Cerebellar nuclear complex (tissue), 1 donor: ENCODE results near the gene HOXA11.

Experiments
- DNase-seq, 2 experiments: peaks; one replicate each; lab custom pipeline; 2025; lab: John Stamatoyannopoulos, UW

HOXA11 gene

DNA sequence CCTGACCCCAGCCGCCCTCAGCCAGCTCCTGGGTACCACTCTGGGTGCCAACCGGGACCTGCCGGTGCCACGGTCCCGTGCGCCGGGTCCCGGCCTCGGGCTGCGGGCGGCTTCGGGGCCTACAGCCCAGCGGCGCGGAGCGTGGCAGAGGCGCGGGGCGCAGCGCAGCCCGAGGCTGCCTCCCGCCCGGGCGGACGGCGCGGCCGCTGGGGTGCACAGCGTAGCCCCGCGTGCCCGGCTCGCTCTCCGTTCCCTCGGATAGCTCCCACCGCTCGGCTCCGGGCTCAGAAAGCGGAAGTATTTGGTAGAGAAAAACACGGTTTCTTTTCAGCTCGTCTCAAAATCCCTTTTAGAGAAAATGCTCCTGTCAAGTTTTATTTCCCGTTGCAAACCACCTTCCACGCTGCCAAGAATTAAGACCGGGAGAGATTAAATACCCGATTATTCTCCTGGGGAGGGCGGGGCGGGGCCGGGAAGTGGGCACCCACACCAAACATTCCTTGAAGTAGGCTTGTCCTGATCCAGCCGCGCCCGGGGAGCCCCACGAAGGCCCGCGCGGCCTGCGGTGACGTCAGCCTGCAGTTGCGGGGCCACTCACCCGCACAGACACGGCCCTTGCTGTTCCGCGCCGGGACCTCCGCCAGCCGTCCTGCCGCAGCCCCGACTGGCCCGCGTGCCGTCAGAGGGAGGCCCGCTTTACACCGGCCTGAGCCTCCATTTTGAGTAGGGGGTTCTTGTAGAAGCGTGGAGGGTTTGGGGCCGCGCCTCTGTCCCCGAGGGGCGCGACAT, 7.7 kb upstream of the HOXA11 start:
- DNase-seq: no peak

DNA sequence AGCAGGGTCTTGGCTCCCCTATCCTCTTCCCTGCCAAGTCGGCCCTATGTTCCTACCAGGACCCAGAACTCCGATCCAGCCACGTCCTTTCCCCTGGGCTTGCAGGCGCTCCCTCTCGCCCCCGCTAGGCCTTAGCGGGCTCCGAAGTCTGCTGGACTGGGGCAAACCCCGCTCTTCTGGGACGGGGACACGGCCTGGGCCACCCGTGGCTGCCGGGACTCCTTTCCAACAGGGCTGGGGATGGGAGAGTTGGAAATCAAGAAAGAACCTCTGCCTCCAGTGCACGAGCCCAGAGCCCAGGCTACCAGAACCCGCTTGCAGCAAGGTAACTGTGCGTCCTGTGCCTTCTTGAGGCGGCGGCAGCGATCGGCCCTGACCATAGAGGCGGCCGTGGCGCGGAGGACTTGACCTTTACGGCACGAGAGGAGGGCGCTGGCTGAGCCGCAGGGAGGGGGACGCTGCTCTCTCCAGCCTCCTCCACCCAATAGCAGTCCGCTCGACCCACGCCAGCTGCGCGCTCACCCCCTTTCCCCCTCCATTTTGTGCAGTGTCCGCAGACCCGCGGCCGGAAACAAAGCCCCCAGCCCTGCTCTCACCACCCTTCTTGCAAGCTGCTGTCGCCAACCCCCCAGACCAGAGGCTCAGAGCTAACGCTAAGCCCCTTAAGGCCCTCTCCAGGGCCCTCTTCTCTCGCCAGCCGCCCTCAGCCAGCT, 7.0 kb upstream of the HOXA11 start:
- no peak for DNase-seq

DNA sequence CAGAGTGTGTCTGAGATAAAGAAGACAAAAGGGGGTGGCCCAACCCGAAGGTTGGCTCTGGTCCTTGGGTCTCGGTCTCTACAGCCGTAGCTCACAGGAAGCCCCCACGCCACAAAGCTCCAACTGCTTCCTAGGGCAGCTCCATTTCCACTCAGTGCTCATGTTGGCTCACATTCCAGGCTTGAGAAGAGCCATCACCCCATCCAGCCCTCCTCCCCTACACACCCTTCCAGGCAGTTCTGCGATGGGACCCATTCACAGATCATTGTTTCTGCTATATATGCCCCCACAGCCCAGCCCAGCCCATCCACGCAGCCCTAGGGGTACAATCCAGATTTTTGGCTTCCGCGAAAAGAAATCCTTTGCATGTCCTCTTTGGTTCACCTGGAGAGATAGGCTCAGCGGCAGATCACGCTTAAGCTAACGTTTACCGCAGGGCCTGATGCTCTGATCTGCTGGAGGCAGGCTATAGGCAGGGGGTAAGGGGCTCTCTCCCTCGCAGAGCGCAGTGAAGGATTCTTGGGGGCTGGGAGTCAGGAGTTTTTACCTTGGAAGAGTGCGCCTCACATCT, 6.2 kb upstream of the HOXA11 start:
- DNase-seq: no peak

DNA sequence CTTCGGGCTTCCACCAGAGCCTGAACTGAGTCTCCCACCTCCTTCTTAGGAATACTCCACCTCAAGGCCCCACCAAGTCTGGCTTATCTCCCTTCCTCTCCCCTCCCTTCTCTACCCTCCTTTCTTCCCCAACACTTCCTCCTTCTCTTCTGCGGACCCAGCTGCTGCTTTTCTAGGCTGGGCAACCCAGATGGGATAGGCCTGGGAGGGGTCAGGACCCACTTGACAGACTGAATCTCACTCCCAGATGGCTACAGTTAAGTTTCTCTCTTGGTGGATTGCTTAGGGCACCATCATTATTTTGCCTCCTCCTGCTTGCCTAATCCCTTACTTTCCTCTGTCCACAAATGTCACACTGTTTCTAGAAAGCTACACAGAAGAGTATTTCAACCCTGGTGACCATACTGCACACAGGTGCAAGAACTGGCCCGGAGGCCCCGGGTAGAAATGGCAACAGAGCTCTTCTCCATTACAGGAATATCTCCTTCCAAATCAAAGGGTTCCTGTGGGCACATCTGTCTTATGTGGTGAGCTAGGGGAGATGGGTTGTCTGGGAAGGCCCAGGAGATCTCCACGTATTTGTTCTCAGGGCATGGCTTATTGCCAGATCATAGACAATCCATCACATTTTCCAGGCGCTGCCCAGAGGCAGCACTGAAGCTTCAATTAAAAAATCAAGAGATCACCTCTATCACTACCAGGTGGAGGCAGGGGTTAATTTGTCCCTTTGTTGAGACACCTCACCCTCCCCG, 5.1 kb upstream of the HOXA11 start:
- DNase-seq: no peak

DNA sequence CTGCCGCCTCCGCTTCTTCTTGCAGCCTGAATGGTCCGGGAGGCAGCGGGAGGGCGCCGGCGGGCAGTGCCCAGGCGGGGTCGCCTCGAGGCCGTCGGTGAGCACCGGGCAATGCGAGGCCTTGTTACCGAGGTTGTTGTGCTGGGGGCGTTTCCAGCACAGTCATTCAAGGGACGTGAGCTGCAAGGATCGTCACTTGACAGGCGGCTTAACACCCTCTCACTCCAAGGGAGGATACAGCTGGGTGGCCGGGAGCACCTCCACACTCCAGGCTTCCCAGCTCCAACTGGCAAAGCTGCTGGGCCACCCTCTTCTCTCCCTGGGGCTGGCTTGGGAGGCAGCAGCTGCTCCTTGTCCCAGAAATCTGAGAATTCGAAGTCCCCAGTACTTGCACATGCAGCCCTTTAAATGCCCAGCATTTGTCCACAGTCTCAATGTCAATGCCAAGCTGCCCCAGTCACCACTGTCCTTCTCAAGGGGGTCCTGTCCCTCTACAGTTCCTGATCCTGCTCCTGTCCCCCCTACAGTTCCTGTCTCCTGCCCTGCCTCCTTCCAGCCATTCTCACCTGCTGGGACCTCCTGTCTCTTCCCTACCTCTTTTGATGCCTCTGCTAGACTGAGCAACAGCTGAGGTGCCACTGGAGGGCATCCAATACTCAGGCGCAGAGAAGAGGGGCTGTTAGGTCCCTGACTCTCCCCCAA, 4.4 kb upstream of the HOXA11 start:
- no peak for DNase-seq

DNA sequence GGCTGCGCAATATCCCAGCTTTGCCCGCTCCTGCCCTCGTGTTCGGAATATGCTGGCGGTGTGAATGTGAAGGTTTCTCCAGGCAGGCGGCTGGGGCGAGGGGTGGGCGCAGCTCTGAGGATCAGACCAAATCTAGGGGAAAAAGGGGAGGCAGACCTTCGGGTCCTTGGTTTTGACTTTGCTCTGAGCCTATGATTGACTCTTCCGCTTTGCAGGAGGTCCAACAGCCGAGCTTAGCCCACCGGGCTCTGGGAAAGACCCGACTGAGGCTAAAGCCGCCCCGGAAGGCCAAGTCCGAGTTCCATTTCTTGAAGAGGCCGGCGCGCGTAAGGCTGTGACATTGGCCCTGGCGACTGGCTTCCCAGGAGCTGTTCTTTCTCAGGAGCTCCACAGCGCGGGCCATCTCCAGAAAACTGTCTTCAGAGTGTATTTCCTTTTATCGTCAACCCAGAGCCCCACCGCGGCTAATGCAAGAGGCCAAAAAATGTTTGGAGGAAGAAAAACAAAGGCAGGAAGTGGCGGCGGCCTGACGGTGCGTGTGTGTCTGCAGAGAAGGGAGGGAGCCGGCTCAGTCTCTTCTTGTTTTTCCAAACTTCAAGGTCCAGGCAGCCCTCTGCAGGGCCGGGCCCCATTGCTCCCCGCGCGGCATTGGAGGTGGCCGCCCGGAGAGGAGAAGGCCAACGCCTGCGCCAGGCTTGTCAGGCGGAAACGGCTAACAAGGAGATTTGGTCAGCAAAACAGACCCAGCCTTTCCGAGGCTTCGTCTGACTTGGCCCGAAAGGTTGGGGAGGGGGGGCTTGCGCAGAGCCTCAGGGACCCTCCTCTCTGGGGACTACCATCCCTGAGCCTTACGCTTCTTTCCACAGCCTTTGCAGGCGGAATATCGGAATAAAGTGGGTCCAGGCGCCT, 3.6 kb upstream of the HOXA11 start:
- no peak for DNase-seq

DNA sequence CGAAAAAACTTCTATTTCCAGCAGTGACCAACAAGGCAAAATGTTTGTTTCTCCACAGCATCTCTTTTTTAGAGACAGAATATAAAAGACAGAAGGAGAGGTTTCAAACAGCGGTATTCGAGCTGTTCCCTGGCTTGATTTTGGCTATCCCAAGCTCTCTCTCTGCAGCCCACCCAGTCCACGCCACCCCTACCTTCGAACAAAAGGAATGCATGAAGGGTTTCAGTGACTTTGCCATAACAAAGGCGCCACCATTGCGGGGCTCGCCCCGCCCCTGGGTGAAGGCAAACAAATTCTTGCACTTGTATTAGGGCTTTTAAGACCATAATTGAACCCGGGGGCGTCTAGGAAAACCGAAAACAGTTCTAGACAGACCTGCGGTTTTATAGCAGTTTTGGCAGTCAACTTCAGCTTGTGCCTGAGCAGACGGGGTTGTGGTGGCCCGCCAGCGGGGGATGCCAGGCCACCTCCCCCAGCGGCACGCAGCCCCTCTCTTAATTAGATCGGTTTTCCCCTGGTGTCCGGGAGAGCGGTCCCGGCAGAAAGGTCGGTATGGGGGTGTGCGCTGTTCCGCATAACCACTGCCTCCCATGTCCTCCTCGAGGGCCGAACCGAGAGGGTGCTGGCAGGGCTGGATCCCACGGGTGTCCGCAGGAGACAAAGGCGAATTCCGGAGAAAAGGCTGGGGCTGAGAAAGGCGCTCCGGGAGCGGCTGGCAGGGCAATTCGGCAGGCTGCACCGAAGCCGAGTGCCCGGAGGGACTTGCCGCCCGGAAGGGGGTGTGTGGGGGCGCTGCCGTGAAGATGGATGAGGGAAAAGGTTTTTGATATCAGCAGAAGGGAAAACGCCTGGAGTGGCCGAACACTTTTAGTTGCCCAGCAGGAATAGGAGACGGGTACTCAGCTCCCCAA, 2.7 kb upstream of the HOXA11 start:
- no peak for DNase-seq

DNA sequence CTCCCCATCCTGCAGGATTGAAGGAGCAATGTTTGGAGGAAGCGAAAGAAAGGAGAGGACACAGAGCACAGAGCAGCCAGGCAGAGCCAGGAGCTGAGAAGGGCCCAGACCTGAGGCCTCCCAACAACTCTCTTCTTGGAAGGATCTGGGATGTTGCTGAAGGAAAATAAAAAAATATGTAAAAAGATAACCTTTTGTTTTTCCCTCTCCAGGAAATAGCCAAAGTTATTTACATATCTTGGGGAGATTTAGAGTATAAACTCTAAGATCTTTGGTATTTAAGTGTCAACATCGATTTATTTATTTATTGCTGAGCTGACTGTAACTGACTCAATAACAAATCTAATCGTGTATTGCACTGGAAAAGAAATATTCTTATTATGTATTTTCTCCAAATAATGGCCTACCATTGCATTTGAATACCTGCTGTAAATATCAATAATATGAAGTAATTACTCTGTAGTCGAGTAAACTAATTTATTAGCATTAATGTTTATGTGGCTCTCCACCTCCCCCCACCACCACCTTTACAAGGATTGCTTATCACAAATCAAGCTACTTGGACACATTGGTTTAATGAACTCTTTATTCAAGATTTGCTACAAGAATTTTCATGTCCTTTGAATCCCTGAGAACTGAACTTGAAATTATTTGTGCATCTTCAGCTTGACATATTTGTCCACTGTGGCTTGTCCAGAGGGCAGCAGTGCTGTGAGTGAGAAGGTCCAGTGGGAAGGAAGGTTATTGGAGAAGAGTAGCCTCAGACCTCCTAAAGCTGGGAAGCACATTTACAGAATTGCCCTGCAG, 1.8 kb upstream of the HOXA11 start:
- DNase-seq: no peak

DNA sequence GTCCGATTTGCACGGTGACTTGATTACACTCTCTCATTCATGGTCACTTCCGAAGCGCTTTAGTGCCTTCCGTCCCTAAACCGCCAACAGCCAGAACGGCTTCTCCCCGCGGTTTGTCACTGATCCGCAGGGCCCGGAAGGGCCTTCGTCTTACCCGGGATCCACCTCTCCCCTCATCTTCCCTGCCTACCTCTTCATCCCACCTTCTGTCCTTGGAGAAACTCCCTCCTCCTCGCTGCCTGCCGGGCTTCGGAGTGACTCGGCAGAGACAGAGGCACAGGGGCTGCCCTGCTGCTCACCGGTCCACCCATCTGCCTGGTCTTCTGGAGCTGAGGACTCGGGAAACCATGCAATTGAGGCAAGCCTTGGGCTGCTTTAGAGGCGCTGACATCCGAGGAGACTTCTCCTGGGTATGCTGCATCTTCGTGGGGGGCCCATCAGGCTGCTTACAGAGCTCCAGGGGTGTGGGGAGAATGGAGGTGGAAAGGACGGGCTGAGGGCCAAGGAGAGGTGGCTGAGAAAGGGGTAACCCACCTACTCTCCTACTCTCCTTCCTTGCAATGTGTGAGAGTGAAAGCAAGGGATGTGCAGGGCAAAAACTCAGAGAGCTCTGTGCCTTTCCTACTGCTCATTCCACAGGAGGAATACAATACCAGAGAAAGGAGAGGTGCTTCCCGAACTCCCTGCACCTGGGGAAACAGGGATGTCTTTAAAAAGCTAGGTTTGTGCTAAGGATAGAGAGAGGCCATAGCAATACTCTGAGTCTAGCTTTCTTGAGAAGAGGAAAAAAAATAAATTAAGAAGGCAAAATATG, 1.0 kb upstream of the HOXA11 start:
- no peak for DNase-seq

DNA sequence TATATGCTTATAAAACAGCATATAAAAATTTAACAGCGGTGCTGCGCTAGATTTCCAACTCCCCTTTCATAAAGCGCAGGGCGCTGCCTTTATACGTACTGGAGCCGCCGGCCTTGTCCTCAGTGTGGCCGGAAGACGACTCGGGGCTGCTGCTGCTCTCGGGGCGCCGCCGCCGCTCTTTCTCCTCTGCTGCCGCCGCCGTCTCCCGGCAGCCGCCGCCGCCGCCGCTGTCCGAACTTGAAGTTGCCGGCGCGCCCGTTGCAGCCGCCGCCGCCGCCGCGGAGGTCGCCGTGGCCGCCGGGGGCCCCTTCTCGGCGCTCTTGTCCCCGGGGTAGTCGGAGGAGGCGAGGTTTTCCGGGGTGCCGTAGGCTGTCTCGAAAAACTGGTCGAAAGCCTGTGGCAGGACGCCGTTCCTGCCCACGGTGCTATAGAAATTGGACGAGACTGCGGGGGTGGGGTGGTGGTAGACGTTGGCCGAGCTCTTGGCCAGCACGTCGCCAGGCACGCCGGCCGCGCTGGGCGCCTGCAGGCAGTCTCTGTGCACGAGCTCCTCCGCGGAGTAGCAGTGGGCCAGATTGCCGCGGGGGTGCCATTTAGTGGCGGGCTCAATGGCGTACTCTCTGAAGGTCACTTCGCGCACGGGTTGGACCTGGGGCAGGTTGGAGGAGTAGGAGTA, 557 bp downstream of the HOXA11 start:
- no peak for DNase-seq

DNA sequence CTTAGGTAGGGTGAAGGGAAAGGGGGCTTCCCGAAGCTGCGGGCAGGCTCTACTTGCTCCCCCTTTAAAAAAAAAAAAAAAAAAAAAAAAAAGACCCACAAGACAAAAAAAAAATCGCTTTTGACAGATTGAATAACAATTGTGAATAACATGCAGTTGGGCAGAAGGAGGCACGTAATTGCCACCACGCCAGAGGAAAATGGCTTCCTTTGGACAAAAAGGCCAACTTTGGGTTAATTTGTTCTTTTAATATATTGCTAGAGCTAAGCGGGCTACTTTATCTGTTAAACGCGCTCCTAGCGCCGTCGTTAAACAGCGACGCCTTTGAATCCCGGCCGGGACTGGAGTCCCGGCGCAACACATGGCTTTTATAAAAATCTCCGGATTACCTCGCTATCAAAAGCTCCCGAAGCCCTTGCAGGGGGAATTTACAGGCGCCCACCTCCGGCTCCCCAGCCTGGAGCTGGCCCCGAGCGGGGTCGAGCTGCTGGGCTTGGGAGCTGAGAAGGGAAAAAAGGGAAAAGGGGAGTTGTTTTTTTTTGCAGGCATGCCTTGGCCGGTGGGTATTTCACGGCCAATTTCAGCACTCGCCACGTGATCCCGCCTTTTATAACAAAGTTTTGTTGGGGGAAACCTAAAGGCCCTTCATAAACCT, 1.2 kb downstream of the HOXA11 start:
- DNase-seq: no peak

DNA sequence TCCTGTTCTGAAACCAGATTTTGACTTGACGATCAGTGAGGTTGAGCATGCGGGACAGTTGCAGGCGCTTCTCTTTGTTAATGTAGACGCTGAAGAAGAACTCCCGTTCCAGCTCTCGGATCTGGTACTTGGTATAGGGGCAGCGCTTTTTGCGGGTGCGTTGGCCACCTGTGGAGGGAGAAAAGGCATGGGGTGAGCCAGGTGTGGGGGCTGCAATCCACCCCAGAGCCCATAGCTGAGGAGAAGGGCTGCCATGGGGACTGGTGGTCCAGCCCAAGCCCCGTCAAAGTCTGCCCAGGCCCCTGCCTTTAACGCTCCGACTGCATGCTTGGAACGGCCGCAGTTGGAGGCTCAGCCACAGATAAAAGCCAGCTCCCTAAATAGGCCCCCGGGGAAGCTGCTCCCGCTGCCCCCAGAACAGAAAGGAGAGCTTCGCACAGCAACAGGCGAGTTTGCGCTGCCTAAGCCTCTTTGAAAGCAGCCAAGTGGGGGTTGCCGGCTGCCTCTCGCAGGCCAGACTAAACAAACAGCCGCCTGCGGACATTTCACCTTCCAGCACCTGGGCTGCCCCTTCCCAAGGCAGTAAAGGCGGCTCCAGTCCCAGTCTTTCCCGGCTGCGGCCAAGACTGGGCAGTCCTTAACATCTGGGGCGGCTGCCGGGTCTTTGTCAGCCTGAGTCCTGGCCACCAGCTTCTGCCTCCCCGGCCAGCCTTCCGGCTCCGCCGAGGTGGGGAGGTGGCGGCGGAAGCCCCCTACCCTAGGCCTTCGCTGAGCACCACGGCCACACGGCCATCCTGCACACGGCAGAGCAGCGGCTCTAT, 2.0 kb downstream of the HOXA11 start:
- no peak for DNase-seq

DNA sequence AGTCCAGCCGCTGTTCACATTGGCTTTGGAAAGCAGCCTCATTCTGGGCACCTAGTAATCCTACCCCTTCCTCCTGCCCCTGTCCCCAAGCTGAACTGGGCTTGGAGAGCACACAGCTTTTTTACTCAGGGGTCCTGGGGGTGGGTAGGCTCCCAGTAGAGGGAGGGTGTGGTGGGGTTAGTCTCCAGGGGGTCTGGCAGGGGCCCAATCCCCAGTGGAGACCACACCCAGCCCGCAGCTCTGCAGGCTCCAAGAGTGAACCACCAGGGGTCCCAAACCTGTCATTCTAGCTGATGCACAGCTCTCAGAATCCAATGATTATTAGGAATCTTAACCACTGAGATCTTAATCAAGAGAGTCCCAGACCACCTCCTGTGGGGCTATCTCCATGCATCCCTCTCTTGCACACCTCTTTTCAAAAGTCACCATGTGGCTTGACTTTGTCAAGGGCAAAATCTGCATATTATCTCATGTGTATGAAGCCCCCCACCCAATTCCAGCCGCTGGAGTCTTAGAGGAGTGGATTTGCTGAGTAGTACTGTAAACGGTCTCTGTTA, 2.7 kb downstream of the HOXA11 start:
- DNase-seq: no peak

DNA sequence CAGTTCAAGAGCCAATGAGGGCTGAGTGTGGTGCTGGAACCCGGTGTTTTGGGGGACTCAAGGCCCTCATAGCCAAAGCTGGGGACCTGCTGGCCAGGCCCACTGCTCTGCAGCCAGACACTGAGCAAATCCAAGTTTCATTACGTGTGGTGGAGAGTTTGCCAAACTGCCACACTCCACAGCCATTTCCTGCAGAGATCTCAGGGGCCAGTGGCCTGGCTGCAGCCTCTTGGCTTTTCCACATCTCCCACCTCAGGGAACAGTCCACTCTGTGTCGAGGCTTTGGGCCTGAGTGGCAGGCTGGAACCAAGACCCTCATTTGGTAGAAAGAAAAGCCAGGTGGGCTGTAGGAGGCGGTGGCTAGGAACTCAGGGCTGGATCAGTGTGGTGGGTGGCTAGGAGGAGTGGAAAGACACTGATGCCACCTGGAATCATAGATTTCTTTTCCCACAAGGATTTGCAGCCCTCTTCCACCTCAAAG, 3.2 kb downstream of the HOXA11 start:
- no peak for DNase-seq
